Skeletal muscle satellite cell (primary cell): ENCODE results near the gene CMAS.
A peak's percentile ranks its signal among the peaks of the same experiment; 100 is the strongest.
"Not testable (repeated sequence)": the region's sequence is repeated elsewhere in the genome, so short reads cannot be mapped to it uniquely, and the experiment has no call there.

Experiments used
- H3K27me3 ChIP-seq: 2 replicates; pipeline ENCODE4 v1.7.0; 2013; ENCODE audit warnings: low read length; ENCODE audit not compliant: control insufficient read depth, insufficient read depth
- H3K36me3 ChIP-seq: 2 replicates; pipeline ENCODE4 v1.7.0; 2013; ENCODE audit warnings: mild to moderate bottlenecking, control low read depth, low read length; ENCODE audit not compliant: insufficient read depth
- H3K4me1 ChIP-seq: 2 replicates; pipeline ENCODE4 v1.7.0; 2013; ENCODE audit warnings: low read length; ENCODE audit not compliant: control insufficient read depth, insufficient read depth
- H3K4me2 ChIP-seq: 2 replicates; pipeline ENCODE4 v1.7.0; 2013; ENCODE audit warnings: mild to moderate bottlenecking, low read length
- H3K4me3 ChIP-seq: 2 replicates; pipeline ENCODE4 v1.7.0; 2013; ENCODE audit warnings: low read length
- H3K9ac ChIP-seq: 2 replicates; pipeline ENCODE4 v1.7.0; 2013; ENCODE audit warnings: mild to moderate bottlenecking, low read depth, low read length, moderate library complexity
- H3K9me3 ChIP-seq: replicated peaks from 2 replicates; pipeline ENCODE4 v1.7.0; 2013; ENCODE audit warnings: mild to moderate bottlenecking, control low read depth, low read length

CMAS gene

DNA sequence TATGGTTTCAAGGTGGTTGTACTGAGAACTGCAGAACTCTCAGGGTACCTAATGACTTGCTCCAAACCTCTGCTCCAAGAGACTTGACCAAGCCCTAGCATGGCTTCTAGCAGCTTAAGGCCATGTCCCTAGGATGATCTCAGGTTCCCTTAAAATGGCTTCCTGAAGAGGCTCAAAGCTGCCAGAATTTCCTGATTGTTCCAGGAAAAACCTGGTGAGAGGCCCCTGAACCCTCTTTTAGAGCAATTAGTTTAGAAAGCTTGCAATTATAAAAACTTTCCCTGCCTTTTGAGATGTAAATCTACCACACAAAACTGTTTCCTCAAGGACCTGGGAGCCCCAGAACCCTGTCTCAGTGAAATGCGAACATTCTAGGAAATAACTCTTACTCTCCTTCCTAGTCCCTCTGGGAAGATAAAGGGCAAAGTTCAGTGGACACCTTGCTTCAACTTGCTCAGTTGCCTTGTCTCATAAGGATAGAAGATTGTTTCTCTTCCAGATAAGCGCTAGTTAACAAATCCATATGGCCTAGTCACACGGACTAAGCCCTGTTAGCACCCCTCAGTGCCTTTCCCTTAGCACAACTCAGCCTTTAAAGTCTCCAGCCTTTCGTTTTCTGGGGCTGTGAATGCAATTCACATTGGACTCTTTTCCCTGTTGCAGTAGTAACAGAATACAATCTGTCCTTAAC lies 2.5 kb downstream of the CMAS start:
- H3K9ac ChIP-seq: no peak overlapping the region
- no peaks in the 10 kb centered on the region for H3K9me3 ChIP-seq
- H3K27me3 ChIP-seq: no peaks in the 10 kb centered on the region
- peaks cover 4% of the 10 kb centered on the region for H3K4me1 ChIP-seq
- no peak overlapping the region for H3K4me3 ChIP-seq
- H3K4me2 ChIP-seq: peak overlapping the region; percentile 95
- no peaks in the 10 kb centered on the region for H3K36me3 ChIP-seq

DNA sequence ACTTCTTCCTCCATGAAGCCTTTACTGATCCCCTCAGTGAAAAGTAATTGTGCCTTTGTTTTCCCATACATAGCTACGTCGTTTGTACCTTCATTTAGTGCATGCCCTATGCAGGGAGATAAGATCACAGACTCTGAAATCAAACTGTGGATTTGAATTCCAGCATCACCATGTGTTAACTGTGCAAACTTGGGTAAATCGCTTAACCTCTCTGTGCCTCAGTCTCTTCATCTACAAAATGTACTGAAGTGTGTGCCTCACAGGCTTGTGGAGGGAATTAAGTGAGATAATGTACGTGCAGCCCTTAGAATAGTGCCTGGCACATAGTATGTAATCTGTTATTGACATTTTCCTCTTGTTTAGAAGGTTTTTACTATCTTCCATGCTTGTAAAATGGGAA lies 4.1 kb downstream of the CMAS start:
- Histone ChIP-seq H3K36me3 (no peaks in the 10 kb centered on the region), H3K9me3 (no peaks in the 10 kb centered on the region), H3K4me3 (no peak overlapping the region), H3K4me1 (peaks cover 4% of the 10 kb centered on the region), H3K4me2 (no peak overlapping the region), H3K9ac (no peak overlapping the region), H3K27me3 (no peaks in the 10 kb centered on the region)

DNA sequence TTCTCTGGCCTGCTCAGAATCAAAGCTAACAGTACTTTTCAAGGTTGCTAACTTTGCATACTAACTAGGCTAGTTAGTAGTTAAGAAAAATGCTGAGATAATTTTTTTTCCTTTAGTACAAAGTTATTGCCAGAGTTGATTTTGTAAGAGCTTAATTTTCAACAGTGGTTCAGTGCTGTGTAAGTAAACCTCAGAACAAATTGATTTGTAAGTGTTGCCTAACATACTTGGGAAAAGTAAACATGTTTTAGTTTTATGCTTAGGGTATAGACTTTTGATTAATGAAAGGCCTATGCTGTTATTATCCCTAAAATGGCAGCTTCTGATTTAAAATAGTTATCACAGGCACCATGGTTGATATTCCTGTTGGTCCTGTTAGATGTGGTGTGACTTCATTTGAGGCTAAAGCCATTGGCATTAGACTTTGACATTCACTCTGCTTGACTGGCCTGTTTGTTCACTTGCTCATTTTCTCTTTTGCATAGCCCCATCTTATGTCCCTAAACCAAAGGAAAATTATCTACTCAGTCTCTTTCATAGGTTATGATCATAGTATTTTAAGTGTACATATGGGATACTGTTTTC lies 5.2 kb downstream of the CMAS start:
- Histone ChIP-seq H3K36me3 (peaks cover 6% of the 10 kb centered on the region), H3K4me3 (no peak overlapping the region), H3K4me2 (no peak overlapping the region), H3K27me3 (no peaks in the 10 kb centered on the region), H3K9ac (no peak overlapping the region), H3K9me3 (no peaks in the 10 kb centered on the region), H3K4me1 (peaks cover 4% of the 10 kb centered on the region)

DNA sequence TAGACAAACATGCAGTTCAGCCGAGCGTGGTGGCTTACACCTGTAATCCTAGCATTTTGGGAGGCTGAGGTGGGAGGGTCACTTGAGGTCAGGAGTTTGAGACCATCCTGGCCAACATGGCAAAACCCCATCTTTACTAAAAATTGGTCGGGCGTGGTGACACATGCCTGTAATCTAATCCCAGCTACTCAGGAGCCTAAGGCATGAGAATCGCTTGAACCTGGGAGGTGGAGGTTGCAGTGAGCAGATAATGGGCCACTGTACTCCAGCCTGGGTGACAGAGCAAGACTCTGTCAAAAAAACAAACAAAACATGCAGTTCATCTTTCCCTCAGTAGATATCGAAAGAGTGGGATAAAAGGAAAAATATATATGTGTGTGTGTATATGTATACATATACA lies 7.0 kb downstream of the CMAS start:
- H3K36me3 ChIP-seq: peaks cover 15% of the 10 kb centered on the region
- H3K9me3 ChIP-seq, H3K27me3 ChIP-seq, H3K4me2 ChIP-seq, H3K9ac ChIP-seq, H3K4me1 ChIP-seq, H3K4me3 ChIP-seq: not testable (repeated sequence)

DNA sequence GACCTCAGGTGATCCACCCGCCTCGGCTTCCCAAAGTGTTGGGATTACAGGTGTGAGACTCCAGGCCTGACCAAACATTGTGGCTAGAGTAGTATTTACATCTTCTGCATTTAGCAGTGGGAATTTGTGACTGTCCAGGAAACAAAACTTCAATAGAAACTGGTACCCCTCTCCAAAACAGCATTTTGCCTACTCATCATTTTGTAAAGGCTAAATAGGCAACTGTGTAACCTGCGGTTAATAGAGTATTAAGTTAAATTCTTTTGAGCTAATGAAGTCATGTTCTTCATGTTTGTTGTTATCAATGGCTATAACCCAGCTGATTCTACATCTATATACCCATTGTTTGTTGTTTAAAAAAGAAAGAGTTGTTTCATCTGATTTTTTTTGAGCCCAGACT lies 8.1 kb downstream of the CMAS start:
- Histone ChIP-seq H3K4me2 (no peak overlapping the region), H3K4me1 (no peaks in the 10 kb centered on the region), H3K27me3 (no peaks in the 10 kb centered on the region), H3K9me3 (no peaks in the 10 kb centered on the region), H3K36me3 (peaks cover 20% of the 10 kb centered on the region), H3K4me3 (no peak overlapping the region), H3K9ac (no peak overlapping the region)

DNA sequence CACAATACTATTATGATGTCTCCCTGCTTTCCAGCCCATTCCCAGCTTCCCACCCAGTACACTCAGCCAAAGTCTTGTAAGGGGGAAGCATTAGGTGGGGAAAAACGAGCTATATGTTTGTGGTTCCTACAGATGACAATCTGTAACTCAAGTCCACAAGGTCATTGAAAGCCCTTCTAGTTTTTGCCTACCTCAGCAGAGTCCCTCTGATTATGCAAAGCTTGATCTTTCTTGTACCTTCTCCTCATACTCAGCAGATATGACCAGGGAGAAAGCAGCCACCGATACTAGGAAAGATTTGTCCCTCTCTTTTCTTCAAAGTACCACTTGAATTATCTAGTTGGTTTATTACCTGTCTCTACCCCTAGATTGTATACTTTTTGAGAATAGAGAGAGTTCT lies 10.6 kb downstream of the CMAS start:
- Histone ChIP-seq H3K4me3 (no peak overlapping the region), H3K4me1 (no peaks in the 10 kb centered on the region), H3K9me3 (no peaks in the 10 kb centered on the region), H3K4me2 (no peak overlapping the region), H3K9ac (no peak overlapping the region), H3K27me3 (no peaks in the 10 kb centered on the region), H3K36me3 (peaks cover 39% of the 10 kb centered on the region)

DNA sequence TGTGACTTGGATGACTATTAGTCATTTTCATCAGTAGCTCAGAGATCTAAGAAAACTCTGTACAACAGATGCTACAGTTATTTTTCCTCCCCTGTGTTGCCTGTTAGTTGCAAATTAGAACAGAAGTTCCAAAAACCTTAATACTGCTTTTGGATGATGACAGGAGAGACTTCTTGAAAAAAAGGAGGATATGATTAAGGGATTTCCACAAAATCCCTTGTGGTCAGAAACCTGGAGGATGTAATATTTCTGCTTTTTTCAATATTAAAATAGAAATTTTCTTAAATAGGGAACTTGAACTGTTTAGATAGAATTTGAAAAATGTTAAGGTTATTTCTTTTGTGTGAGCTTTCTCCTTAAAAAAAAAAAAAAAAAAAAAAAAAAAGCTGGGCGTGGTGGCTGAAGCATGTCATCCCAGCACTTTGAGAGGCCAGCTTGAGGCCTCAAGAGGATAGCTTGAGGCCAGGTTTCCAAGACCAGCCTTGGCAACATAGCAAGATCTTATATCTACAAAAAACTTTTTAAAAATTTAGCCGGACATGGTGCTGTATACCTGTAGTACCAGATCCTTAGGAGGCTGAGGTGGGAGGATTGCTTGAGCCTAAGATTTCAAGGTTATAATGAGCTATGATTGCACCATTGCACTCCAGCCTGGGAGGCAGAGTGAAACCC lies 14.1 kb downstream of the CMAS start:
- Histone ChIP-seq H3K4me1 (no peaks in the 10 kb centered on the region), H3K4me2 (no peak overlapping the region), H3K9ac (no peak overlapping the region), H3K36me3 (peaks cover 59% of the 10 kb centered on the region), H3K4me3 (no peak overlapping the region), H3K27me3 (no peaks in the 10 kb centered on the region), H3K9me3 (no peaks in the 10 kb centered on the region)

DNA sequence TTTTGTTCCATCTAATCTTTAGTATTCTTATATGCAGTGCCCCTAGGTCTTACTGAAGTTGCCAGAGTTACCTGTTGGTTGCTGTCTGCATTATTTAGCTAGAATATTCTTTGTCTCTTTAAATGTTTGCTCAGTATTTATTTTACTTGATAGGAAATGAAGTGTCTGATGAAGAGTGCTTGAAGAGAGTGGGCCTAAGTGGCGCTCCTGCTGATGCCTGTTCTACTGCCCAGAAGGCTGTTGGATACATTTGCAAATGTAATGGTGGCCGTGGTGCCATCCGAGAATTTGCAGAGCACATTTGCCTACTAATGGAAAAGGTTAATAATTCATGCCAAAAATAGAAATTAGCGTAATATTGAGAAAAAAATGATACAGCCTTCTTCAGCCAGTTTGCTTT lies 18.9 kb downstream of the CMAS start:
- Histone ChIP-seq H3K36me3 (peaks cover 46% of the 10 kb centered on the region), H3K9me3 (no peaks in the 10 kb centered on the region), H3K9ac (no peak overlapping the region), H3K4me3 (no peak overlapping the region), H3K4me2 (no peak overlapping the region), H3K27me3 (no peaks in the 10 kb centered on the region), H3K4me1 (no peaks in the 10 kb centered on the region)

DNA sequence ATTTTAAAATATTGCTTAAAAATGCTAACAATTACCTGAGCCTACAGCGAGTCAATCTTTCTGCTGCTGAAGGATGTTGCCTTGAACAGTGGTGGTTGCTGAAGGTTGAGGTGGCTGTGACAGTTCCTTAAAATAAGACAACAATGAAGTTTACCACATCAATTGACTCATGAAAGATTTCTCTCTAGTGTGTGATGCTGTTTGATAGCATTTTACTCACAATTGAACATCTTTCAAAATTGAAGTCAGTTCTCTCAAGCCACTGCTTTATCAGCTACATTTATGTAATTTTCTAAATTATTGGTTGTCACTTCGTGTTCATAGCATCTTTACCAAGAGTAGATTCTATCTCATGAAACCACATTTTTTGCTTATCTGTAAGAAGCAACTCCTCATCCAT lies 20.3 kb downstream of the CMAS start:
- no peaks in the 10 kb centered on the region for H3K27me3 ChIP-seq
- no peaks in the 10 kb centered on the region for H3K4me1 ChIP-seq
- H3K9ac ChIP-seq: no peak overlapping the region
- H3K36me3 ChIP-seq: peaks cover 38% of the 10 kb centered on the region
- no peaks in the 10 kb centered on the region for H3K9me3 ChIP-seq
- H3K4me2 ChIP-seq: no peak overlapping the region
- H3K4me3 ChIP-seq: no peak overlapping the region

DNA sequence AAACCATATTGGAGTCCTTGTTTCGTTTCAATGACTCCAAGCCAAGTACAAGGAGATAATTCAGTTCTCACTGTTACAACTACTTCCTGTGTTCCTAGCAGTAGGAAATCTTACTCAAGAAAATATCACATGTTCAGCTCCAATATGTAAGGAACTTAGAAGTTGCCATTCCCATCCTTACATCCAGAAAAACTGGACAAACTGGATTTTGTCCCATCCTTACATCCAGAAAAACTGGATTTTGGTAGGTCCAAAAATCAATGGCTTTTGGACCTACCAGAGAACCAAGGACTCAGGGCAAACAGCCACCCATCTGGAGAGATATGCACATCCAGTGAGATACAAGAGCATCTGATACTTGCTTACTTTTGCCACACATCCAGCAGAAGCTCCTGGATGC lies 23.8 kb downstream of the CMAS start:
- H3K4me2 ChIP-seq: no peak overlapping the region
- H3K36me3 ChIP-seq: peaks cover 18% of the 10 kb centered on the region
- no peaks in the 10 kb centered on the region for H3K9me3 ChIP-seq

DNA sequence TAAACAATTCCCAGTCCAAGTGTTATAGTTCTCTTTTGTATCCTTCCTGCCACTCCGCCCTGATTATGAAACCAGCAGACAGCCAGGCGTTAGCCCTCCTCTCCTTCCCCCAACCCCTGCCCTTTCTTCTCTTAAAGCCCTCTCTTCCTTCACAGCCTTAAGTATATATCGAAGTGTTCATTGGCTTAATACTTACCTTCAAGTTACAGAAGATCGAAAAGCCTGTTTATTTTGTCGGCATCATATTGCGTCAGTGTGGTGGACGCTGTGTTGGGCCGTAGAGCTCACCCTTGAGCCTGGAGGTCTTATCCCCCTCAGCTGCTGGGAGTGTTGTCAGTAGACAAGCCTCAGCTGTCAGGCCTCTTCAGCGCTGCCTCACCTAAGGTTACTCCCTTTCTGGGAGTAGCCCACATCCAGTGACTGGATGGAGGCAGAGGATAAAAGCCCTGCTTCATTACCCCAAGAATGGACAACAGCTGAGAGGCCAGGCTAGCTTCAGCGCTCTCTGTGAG lies 36.2 kb downstream of the CMAS start:
- Histone ChIP-seq H3K9me3 (no peaks in the 10 kb centered on the region), H3K4me2 (no peak overlapping the region), H3K4me3 (no peak overlapping the region), H3K36me3 (no peaks in the 10 kb centered on the region), H3K4me1 (no peaks in the 10 kb centered on the region), H3K27me3 (no peaks in the 10 kb centered on the region), H3K9ac (no peak overlapping the region)

More for the DNA sequence above, 23.8 kb downstream of the CMAS start:
- no peak overlapping the region for H3K9ac ChIP-seq
- no peak overlapping the region for H3K4me3 ChIP-seq
- no peaks in the 10 kb centered on the region for H3K4me1 ChIP-seq
- no peaks in the 10 kb centered on the region for H3K27me3 ChIP-seq
